Dermis microvascular lymphatic vessel endothelial cell (primary cell): ENCODE data around the gene DAD1. TPM values are rescaled to one million over a fixed set of nuclear protein-coding genes. Genes with fewer than 3 reads are reported as not detected.
"Not testable (repeated sequence)": the region's sequence is repeated elsewhere in the genome, so short reads cannot be mapped to it uniquely, and the experiment has no call there.

Experiments
- DNase-seq, 2 donors: peaks; one replicate each; pipeline versions ENCODE4 v3.0.0 to v3.0.0-alpha.2; 2010; ENCODE audit warnings: low read depth in 2 of 2
- total RNA-seq: library from RNA; depleted of rRNA; stranded (reverse); fragments of >200 nt; gene quantifications from 2 replicates; pipeline ENCODE4 v1.2.1, GENCODE V29; 2014

The DAD1 gene
- total RNA-seq, 1 donor from 2014 or later = 301 TPM

DNA sequence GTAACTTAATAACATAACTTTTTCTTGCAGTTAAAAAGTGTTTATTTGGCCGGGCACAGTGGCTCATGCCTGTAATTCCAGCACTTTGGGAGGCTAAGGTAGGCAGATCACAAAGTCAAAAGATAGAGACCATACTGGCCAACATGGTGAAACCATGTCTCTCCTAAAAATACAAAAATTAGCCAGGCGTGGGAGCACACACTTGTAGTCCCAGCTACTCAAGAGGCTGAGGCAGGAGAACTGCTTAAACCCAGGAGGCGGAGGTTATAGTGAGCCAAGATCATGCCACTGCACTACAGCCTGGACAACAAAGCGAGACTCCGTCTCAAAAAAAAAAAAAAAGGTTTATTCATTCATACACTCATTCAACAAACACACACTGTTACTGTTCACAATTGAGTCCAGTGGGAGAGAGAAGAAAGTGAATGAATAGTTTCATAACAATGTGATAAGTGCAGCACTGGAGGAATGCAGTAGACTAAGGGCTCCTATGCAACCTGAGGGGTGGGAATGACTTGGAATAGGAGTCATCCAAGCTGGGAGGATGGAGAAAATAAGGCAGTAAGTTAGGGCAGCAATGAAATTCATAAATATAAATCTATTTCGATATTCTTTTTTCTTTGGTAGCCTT is 19.8 kb downstream of the DAD1 start:
- DNase-seq = no peak

GRCh38 chr14:22567437-22567836 is 21.6 kb downstream of the DAD1 start:
- no peak for DNase-seq

- peak in 1 of 2 donors; percentile 41 for DNase-seq
These were observed 22.2 kb downstream of the DAD1 start for GRCh38 chr14:22566845-22567244.

DNA sequence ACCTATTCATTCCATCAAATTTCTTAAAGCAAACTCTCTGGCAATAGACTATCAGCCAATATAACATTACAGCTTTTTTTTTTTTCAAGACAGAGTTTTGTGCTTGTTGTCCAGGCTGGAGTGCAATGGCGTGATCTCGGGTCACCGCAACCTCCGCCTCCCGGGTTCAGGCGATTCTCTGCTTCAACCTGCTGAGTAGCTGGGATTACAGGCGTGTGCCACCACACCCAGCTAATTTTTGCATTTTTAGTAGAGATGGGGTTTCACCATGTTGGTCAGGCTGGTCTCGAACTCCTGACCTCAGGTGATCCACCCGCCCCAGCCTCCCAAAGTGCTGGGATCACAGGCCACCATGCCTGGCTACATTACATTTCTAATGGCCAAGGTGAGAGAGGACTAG is 22.8 kb downstream of the DAD1 start:
- not testable (repeated sequence) for DNase-seq

DNA sequence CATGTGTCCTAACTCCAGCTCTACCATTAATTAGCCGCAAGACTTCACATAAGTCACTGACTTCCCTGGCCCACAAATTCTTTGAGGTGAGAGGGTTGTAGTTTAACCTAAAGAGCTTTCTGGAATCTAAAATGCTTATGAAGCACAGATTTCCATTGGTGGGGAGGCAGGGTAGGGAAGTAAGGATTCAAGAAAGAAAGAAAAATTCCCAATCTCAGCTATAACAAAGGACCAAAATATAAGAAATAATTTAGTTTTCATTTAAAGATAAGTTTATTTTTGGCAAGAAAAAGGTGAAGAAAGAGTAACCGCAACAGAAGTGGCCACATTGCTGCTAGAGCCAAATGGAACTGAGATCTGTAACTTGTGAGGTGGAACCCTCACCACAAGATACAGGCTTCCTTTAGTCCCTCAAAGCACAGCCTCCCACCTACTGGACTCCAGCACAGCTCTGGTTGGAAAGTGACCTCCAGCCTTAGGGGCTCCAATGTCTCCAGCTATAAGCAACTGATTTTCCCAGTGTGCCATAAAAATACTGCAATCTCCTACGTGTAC is 23.6 kb downstream of the DAD1 start:
- no peak for DNase-seq

- DNase-seq = no peak
These were observed 24.6 kb downstream of the DAD1 start for GRCh38 chr14:22564463-22564862.

DNA sequence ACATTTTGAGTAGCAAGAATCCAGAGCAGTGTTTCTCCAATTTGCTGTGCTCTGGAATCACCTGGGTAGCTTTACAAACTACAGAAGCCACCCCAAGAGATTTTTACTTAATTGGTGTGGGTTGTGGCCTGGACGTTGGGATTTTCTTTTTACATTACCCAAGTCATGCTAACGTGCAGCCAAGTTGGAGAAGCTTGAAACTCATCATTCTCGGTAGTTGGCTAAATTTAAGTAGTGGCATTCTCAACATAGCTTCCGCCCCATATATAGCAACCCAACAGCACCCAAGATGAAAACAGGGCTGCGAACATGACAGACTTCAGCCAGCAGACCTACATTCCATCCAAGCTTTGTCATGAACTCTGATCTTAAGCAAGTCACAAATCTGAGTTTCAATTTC is 25.0 kb downstream of the DAD1 start:
- DNase-seq = no peak

- DNase-seq = peak; percentile 59 to 77
These were observed 27.1 kb downstream of the DAD1 start for GRCh38 chr14:22561661-22562579.

DNA sequence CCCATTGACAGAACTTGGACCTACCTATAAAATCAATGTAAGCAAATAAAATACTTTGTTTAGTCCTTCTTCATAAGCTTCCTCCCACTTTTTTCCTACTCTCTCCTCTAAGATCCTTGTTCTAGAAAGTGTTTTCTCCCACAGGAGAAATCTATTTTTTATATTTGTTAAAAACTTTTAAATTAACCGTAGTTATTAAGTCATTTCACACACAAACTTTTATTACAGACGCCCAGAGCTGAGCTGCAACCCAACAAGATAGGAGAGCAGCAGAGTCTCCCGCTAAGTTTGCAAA is 27.7 kb downstream of the DAD1 start:
- DNase-seq = no peak

GRCh38 chr14:22560662-22561365 is 28.2 kb downstream of the DAD1 start:
- DNase-seq = no peak

DNA sequence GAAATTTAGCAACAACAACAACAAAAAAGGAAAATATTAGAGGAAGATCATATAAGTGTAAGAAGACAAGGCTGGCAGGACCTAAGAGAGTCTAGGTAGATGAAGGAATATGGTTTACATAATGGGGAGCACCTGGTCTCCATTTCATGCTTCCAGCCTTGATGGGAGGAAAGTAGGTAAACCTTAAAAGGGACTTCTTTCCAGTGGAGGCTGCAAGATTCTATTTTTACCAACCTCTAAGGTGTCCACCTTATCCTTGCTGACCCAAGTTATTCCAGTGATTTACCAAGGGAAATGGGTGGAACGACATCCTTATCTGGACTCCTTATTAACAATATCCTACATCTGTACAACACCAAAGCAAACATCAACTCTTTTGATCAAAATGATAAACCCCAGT is 30.0 kb downstream of the DAD1 start:
- DNase-seq = no peak

DNA sequence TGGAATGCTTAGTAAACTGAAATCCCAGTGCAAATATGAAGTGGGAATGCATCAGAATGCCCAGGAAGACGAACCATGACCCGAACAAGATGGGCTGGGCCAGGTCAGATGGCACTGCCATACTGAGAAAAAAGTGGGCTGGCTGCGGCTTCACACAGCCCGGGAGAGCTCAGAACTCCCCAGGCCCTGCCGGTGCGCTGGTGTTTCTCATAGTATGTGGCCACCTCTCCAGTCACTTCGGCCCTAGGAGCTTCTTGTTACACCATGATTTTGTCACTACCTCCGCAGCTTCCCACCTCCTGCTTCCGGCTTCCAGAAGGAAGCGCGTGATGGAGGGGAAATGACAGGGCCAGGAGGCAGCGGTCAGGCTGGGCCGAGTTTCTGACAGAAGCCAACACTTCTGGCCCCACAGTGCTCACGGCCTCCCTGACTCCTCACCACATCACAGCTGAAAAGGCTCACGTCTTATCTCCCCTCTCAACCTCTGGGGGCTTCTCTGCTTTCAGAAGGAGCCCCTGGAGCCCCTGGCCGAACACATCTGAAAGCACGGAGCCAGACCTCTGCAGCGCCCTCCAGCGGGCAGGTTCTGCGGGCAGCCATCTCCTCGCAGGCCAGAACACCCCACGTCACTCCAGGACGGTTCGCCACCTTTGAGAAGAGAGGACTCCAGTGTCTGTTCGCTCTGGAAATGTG is 30.7 kb downstream of the DAD1 start:
- DNase-seq = peak; percentile 56 to 58

DNA sequence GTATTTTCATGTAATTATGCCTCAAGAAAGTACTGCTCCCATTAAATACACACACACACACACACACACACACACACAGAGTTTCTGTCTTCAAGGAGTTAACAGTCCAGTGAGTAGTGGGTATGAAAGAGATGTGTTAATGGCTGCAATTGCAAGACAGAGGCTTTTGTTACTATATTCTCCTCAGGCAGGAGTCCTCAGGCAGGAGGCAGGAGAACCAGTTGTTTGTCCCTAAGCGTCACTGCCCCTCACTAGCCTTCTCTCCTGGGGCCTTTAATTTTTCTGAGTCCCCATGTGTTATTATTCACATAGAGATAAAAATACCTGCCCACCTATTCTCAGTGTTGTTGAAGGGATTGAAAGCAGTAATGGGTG is 31.2 kb downstream of the DAD1 start:
- no peak for DNase-seq

DNA sequence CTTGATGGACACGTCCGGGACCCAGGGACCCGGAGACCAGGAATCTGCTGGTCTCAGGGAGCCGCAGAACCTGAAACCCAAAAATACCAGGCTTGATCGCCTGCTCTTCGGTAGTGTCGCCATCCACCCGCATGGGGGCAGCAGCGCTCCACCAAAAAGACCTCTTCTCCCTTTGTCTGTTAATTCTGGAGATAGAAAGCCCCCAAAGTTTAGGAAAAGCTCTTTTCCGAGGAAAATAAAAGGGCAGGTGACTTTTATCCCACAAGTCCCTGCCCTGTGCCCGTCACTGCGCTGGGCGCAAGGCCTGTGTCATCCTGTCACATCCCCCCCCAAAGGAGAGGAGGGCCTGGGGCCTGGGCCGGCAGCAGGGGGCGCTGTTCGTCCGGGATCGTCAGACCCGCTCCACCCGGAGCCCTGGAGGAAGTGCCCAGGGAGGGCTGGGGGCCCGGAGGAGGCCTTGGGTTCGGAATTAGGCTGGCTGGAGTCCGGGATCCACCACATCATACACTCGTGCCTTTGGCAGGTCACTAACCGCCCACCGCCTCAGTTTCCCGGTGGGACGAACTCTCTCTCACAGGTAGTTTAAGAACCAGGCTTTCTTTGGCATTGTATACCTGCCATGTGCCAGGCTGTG is 31.9 kb downstream of the DAD1 start:
- DNase-seq = peak; percentile 57 to 79

DNA sequence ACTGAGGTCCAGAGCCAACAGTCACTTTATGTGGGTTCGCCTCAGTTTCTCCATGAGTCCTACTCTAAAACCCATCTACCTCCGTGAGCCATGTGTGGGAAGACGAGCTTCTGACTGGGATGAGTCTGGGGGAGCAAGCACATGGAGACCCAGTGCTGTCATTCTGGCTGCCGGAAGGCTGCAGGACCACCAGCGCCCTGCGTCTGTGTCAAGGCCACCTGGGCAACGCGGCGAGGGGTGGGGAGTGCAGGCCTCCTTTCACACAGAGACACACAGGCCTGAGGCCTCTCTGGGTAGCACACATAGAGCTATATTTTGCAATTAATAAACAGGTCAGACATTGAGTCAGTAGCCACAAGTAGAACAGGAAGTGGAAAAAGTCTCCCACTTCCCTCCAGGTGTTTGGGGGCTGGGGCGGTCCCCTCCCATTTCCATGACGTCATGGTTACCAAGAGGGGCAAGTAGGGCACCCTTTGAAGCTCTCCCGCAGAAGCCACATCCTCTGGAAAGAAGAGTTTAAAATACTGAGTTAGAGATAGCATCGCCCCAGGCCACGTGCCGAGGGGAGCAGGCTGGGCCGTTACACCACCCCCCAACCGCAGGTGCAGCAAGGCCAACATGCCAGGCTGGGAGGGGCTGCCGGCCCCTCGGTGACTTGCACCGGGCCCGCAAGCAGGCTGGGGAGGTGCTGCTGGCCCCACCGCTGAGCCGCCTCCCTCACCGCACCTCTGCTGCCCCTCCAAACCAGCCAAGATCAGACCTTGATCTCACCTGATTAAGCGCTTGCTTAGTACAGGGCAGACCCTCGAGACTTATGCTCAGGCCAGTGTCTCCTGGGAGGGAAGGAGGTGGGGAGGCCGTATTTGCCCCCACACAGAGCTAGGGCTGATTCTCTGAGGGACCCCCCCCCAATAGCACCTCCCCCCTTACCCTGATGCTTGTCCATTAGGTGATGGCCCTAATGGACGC is 32.7 kb downstream of the DAD1 start:
- DNase-seq = peak; percentile 69

DNA sequence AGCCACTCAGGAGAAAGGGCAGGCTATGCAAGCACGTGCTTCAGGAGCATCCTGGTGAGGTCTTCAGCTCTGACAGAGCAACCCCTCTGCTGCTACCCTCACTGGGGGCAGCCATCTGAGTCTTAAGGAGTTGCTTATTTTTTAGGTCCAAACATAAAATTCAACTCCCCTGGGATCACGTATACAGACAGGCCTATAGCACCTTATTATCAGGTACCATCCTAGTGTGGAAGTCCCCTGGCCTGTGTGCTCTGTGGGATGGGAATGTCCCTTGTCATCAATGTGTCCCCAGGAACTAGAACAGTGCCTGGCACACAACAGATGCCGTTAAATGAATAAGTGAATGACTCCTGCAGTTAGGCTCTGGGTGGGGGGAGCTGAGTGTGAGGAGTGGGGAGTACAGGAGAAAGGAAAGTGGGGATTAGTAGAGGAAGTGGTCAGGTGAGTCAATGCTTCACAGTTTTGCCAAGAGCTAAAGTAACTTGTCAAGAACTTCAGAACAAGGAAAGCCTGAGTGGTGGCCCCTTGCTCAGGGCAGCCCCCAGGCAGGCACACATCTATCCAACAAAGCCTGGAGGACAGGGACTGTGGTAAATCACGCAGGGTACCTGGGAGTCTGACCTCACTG is 33.5 kb downstream of the DAD1 start:
- DNase-seq = no peak

DNA sequence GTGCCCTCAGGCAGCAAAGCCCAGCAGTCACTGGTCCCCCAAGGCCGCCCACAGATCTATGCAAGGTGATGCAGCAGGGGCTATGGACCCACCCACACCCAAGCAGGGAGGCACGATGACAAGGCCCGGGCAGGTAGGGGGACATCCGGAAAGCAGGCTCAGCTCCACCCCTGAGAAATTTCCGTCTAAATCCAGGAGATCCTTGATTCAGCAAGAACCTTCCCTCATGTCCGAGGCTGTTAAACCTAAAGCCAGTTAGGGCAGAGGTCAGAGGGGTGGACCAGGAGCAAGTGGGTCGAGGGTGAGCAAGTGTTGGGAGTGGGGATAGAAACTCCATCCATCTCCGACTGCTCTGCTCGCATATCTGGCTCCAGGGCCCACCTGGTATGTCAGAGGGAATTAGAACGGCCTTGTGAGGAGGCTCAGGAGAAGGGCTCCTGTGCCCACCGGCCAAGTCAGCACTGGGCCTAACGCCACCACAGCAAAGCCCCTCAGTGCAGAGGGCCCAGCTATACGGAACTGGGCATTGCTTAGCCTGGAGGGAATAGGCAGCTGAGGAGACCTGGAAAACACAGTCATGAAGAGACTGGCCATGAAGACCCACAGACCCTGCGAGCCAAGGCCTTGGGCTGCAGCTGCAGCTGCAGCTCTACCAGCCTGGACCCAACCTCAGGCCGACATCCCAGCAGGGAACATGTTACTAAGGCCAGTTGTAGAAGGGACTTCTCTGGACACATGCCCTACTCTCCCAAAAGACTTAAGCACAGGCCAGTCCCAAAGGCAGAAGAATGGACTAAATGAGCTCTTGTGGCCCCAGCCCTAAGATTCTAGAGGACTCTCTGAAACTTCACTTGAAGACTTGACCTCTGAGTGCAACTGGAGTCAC is 34.3 kb downstream of the DAD1 start:
- no peak for DNase-seq

- not testable (repeated sequence) for DNase-seq
These were observed 35.0 kb downstream of the DAD1 start for GRCh38 chr14:22553861-22554497.
